Upper lobe of right lung (tissue), 1 donor: ENCODE measurements around the gene HS2ST1. TPM values are rescaled to one million over a fixed set of nuclear protein-coding genes. Genes with fewer than 3 reads are reported as not detected.
"Not testable (repeated sequence)": the region's sequence is repeated elsewhere in the genome, so short reads cannot be mapped to it uniquely, and the experiment has no call there.

Experiments used
- ATAC-seq: fragments of 200-7000 bp; cut with Tn5 transposase; one replicate; pipeline ENCODE4 v1.9.1; 2020; ENCODE audit warnings: mild to moderate bottlenecking, moderate library complexity
- DNase-seq: peaks from one replicate; pipeline ENCODE4 v3.0.0-alpha.2; 2020
- H3K27ac ChIP-seq: fragments of 200-600 bp; one replicate; pipeline ENCODE4 v1.8.0; 2022
- H3K27me3 ChIP-seq: fragments of 200-600 bp; one replicate; pipeline ENCODE4 v1.8.0; 2022; ENCODE audit warnings: mild to moderate bottlenecking
- H3K36me3 ChIP-seq: fragments of 200-600 bp; one replicate; pipeline ENCODE4 v1.8.0; 2022
- H3K4me1 ChIP-seq: fragments of 200-600 bp; one replicate; pipeline ENCODE4 v1.8.0; 2022
- H3K4me3 ChIP-seq: fragments of 200-600 bp; one replicate; pipeline ENCODE4 v1.8.0; 2022; ENCODE audit warnings: mild to moderate bottlenecking
- H3K9me3 ChIP-seq: fragments of 200-600 bp; one replicate; pipeline ENCODE4 v1.8.0; 2022
- intact Hi-C: fragments of 100-400 bp; cut with DNase I; formaldehyde crosslinking; loops from one replicate; pipeline ENCODE4 v1.11.0; 2022
- total RNA-seq: library from RNA; stranded (reverse); fragmentation: NEBNext Ultra II Directional; extraction: Animal tissue kit (Norgen Biotek cat#: 25700); gene quantifications from one replicate; pipeline ENCODE4 v1.2.1, GENCODE V29; 2021
- TF ChIP-seq, protein P1 (sequence below): fragments of 200-600 bp; IDR thresholded peaks from one replicate; pipeline ENCODE4 v1.8.0; 2022; ENCODE audit warnings: antibody characterized with exemption
- donor health status: DM: no; HTN: yes; CAD: no; lungs with severe emphysema.

Gene HS2ST1
- total RNA-seq, 1 donor from 2014 or later: 19.9 TPM

DNA sequence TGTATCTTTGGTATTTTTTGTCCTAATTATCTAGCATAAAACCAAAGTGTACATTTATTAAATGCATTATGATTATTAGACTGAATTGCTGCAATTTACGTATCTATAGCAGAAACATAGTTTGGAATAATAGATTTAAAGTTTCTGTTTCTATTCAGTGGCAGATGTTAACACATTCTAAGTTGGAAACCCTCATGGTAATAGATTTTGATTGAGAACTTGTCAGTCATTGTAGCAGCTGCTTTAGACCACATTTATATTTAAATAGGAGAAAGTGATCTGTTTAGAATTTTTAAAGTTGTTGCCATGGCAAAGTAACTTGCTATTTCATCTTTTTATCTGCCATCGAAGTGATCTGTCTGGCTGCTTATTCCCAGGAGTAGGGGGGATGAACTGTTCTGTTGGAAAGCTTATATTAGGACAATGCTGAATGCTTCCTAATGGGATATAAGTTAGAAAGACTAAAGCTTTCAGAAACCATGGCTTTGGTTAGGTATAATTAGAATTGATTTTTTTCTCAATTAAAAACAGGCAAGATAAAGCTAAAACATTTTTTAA lies 61.6 kb downstream of the HS2ST1 start:
- Histone ChIP-seq H3K27ac (no peak overlapping the region), H3K4me1 (no peaks in the 10 kb centered on the region), H3K36me3 (no peaks in the 10 kb centered on the region), H3K9me3 (no peaks in the 10 kb centered on the region), H3K4me3 (no peak overlapping the region), H3K27me3 (no peaks in the 10 kb centered on the region)
- intact Hi-C loops: no loop called here
- DNase-seq (no peak), ATAC-seq (no peak)
- TF ChIP-seq, protein P1, sequence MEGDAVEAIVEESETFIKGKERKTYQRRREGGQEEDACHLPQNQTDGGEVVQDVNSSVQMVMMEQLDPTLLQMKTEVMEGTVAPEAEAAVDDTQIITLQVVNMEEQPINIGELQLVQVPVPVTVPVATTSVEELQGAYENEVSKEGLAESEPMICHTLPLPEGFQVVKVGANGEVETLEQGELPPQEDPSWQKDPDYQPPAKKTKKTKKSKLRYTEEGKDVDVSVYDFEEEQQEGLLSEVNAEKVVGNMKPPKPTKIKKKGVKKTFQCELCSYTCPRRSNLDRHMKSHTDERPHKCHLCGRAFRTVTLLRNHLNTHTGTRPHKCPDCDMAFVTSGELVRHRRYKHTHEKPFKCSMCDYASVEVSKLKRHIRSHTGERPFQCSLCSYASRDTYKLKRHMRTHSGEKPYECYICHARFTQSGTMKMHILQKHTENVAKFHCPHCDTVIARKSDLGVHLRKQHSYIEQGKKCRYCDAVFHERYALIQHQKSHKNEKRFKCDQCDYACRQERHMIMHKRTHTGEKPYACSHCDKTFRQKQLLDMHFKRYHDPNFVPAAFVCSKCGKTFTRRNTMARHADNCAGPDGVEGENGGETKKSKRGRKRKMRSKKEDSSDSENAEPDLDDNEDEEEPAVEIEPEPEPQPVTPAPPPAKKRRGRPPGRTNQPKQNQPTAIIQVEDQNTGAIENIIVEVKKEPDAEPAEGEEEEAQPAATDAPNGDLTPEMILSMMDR: no peak

DNA sequence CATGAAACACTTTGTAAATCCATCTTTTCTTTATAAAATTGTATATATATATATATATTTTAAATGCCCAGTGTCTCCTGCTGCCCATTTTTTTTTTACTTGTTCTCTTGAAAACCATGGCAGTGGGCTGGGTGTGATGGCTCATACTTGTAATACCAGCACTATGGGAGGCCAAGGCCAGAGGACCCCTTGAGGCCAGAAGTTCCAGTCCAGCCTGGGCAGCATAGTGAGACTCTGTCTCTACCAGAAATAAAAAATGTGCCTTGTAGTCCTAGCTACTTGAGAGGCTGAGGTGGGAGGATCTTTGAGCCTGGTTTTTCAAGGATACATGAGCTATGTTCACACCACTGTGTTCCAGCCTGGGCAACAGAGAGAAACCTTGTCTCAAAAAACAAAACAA lies 62.2 kb downstream of the HS2ST1 start:
- no peak for ATAC-seq
- intact Hi-C loops: no loop called here
- Histone ChIP-seq H3K9me3 (no peaks in the 10 kb centered on the region), H3K27ac (no peak overlapping the region), H3K27me3 (no peaks in the 10 kb centered on the region), H3K4me1 (no peaks in the 10 kb centered on the region), H3K4me3 (no peak overlapping the region), H3K36me3 (no peaks in the 10 kb centered on the region)
- no peak for DNase-seq
- TF ChIP-seq, protein P1: no peak

DNA sequence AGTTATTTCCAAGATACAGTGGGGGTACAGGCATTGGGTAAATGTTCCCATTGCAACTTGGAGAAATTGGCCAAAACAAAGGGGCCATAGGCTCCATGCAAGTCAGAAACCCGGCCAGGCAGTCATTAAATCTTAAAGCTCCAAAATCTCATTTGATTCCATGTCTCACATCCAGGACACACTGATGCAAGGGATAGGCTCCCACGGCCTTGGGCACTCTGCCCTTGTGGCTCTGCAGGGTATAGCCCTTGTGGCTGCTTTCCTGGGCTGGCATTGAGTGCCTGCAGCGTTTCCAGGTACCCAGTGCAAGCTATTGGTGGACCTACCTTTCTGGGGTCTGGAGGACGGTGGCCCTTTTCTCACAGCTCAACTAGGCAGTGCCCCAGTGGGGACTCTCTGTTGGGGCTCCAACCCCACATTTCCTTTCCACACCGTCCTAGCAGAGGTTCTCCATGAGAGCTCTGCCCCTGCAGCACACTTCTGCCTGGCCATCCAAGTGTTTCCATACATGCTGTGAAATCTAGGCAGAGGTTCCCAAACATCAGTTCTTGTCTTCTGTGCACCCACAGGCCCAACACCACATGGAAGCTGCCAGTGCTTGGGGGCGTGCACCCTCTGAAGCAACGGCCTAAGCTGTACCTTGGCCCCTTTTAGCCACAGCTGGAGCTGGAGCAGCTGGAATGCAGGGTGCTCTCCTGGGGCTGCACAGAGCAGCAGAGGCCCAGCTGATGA lies 67.2 kb downstream of the HS2ST1 start:
- Histone ChIP-seq H3K36me3 (no peaks in the 10 kb centered on the region), H3K27me3 (no peaks in the 10 kb centered on the region), H3K4me3 (no peak overlapping the region), H3K4me1 (no peaks in the 10 kb centered on the region), H3K9me3 (no peaks in the 10 kb centered on the region), H3K27ac (no peak overlapping the region)
- DNase-seq (no peak), ATAC-seq (no peak)
- intact Hi-C loops: no loop called here
- TF ChIP-seq, protein P1: no peak

DNA sequence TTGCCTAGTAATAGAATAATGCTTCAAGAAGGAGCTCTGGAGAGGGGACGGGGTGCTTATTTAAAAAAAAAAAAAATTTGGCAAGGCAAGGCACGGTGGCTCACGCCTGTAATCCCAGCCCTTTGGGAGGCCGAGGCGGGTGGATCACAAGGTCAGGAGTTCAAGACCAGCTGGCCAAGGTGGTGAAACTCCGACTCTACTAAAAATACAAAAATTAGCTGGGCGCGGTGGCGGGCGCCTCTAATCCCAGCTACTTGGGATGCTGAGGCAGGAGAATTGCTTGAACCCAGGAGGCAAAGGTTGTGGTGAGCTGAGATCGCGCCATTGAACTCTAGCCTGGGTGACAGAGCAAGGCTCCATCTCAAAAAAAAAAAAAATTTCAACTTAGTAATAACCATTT lies 69.2 kb downstream of the HS2ST1 start:
- intact Hi-C loops, H3K36me3 ChIP-seq, H3K4me1 ChIP-seq, H3K27me3 ChIP-seq, ATAC-seq, DNase-seq, H3K4me3 ChIP-seq, H3K27ac ChIP-seq, H3K9me3 ChIP-seq: not testable (repeated sequence)

DNA sequence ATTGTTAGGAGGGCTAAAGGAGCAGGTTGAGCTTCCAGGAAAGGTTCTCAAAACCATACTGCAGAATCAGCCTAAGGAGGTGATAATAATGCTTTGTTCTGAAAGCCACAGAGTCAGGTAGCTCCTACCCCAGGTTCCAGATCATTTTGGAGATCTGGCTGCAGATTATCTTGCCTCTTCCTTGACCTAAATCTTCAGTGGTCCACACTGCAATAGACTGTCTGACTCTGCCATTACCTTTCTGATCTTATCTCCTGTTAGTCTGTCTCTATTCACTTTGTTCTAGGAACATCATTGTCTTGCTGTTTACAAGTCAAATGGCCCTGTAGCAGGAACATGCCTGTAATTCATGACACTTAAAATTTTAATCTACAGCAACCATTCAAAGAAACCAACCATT lies 73.0 kb downstream of the HS2ST1 start:
- Histone ChIP-seq H3K4me3 (no peak overlapping the region), H3K36me3 (no peaks in the 10 kb centered on the region), H3K9me3 (no peaks in the 10 kb centered on the region), H3K4me1 (no peaks in the 10 kb centered on the region), H3K27ac (no peak overlapping the region), H3K27me3 (no peaks in the 10 kb centered on the region)
- DNase-seq: no peak
- TF ChIP-seq, protein P1: no peak
- intact Hi-C loops: no loop called here
- no peak for ATAC-seq

DNA sequence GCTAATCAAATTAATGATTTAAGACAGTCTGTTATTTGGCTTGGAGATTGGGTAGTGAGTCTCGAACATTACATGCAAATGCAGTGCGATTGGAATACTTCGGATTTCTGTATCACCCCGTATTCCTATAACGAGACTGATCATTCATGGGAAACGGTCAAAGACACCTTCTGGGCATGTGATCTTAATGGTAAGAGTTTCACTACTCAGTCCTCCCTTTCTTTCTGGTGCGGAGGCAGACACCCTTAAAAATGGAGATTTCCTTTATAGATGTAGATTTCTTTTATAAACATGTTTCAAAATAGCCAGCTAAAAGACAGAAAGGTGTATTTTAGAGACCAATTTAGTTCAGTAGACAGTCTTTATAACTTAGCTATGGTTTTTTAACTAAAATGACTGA lies 74.4 kb downstream of the HS2ST1 start:
- DNase-seq (no peak), ATAC-seq (no peak)
- TF ChIP-seq, protein P1: no peak
- H3K9me3 ChIP-seq: no peaks in the 10 kb centered on the region
- no peaks in the 10 kb centered on the region for H3K4me1 ChIP-seq
- H3K27ac ChIP-seq: no peak overlapping the region
- intact Hi-C loops: no loop called here
- H3K36me3 ChIP-seq: no peaks in the 10 kb centered on the region
- H3K4me3 ChIP-seq: no peak overlapping the region
- no peaks in the 10 kb centered on the region for H3K27me3 ChIP-seq

DNA sequence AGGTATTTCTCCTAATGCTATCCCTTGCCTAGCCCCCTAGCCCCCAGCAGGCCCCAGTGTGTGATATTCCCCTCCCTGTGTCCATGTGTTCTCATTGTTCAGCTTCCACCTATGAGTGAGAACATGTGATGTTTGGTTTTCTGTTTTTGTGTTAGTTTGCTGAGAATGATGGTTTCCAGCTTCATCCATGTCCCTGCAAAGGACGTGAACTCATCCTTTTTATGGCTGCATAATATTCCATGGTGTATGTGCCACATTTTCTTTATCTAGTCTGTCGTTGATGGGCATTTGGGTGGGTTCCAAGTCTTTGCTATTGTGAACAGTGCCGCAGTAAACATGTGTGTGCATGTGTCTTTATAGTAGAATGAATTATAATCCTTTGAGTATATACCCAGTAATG lies 75.3 kb downstream of the HS2ST1 start:
- intact Hi-C loops, DNase-seq, H3K36me3 ChIP-seq, H3K27ac ChIP-seq, H3K4me1 ChIP-seq, H3K9me3 ChIP-seq, H3K27me3 ChIP-seq, ATAC-seq, H3K4me3 ChIP-seq: not testable (repeated sequence)
